Endothelial cell of umbilical vein (primary cell): ENCODE results near the gene C5orf15.

Source experiments
- FOS ChIP-seq: IDR thresholded peaks from 2 replicates; pipeline ENCODE4 v1.6.1; 2011; ENCODE audit warnings: mild to moderate bottlenecking, low read length, moderate library complexity, borderline replicate concordance; ENCODE audit not compliant: insufficient read depth
- POLR2A ChIP-seq: IDR thresholded peaks from 2 replicates; pipeline ENCODE4 v1.6.1; 2012; ENCODE audit warnings: low read depth, mild to moderate bottlenecking, control low read depth, low read length

DNA sequence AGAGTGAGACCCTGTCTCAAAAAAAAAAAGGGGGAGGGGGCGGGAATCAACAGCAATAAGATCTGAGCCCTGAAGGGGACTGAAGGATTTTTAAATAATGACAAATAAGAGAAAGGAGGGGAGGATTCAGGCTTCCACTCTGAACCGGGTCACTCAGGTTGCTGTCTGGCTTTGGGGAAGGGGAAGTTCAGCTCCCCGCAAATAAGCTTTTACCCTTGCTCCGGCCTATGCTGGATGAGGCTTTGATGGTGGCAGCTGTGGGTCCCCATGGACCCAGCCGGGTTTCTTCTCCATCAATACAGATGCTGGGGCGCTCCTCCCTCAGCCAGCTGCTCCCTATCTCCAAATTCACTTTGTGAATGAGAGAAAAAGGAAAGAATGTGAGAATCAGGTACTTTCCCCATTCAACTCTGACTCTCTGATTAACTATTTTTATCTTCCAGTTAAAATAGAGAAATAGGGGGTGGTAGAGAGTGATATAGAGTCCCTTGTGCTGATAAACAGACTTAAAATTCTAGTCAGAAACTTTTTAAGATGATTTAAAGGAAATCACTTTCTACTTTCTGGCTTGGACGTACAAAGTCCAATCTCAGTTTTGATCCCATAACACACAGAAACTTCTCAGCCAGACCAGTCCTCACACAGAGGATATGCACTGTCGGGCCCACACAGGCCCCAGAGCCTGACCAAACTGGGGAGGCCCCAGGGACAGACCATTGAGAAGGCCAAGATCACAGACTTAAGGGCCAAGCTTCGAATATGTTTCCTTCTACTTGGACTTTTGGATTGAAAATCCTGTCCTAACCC is 39.6 kb downstream of the C5orf15 start:
- TF ChIP-seq FOS (no peak), POLR2A (no peak)
